Tibial nerve (tissue), 4 donors: Measurements from ENCODE around the gene WHAMM. TPM values are rescaled to one million over a fixed set of nuclear protein-coding genes. Genes with fewer than 3 reads are reported as not detected.

Source experiments
- DNase-seq, 2 donors: peaks; one replicate each; pipeline ENCODE4 v3.0.0-alpha.2; 2019; ENCODE audit warnings: low spot score in 2 of 2
- H3K27ac ChIP-seq, 4 donors: fragments of 200-600 bp; sonication (generic) in 3 of 4; one replicate each; pipeline ENCODE4 v1.5.1; 2017 to 2019; ENCODE audit warnings: mild to moderate bottlenecking in 1 of 4
- H3K27me3 ChIP-seq, 2 donors: fragments of 200-600 bp; sonication (generic) in 1 of 2; one replicate each; pipeline versions ENCODE4 v1.5.1 to v1.6.0; 2017 to 2019
- H3K36me3 ChIP-seq, 3 donors: fragments of 200-600 bp; sonication (generic); one replicate each; pipeline ENCODE4 v1.5.1; 2018 to 2019
- H3K4me1 ChIP-seq, 4 donors: fragments of 200-600 bp; sonication (generic) in 3 of 4; one replicate each; pipeline ENCODE4 v1.5.1; 2017 to 2019
- H3K4me3 ChIP-seq, 4 donors: fragments of 200-600 bp; sonication (generic) in 3 of 4; one replicate each; pipeline ENCODE4 v1.5.1; 2017 to 2019; ENCODE audit warnings: mild to moderate bottlenecking in 1 of 4, moderate library complexity in 1 of 4
- H3K9me3 ChIP-seq, 4 donors: fragments of 200-600 bp; sonication (generic) in 3 of 4; one replicate each; pipeline ENCODE4 v1.5.1; 2017 to 2019
- EP300 ChIP-seq, 2 donors: sonication (generic); formaldehyde crosslinking; IDR thresholded peaks; one replicate each; pipeline ENCODE4 v1.6.1; 2017; ENCODE audit warnings: antibody characterized with exemption in 2 of 2, mild to moderate bottlenecking in 1 of 2
- POLR2A ChIP-seq, 2 donors: fragments of 450-650 bp; IDR thresholded peaks; one replicate each; pipeline ENCODE4 v1.6.1; 2017; ENCODE audit warnings: antibody characterized with exemption in 2 of 2, mild to moderate bottlenecking in 2 of 2, moderate library complexity in 2 of 2
- WGBS, 2 donors: methylation state at CpG; one replicate each; pipeline ENCODE4 v1.1.5; 2018; 5-methylcytosine and 5-hydroxymethylcytosine counted together
- total RNA-seq, 4 donors: library from RNA; depleted of rRNA; stranded (reverse); fragments of >200 nt; gene quantifications; one replicate each; pipeline ENCODE4 v1.1.0, GENCODE V29; 2016
- TF ChIP-seq, protein P1 (sequence below), 5 experiments: fragments of 200-600 bp in 3 of 5; fragments of 450-650 bp in 2 of 5; sonication (generic) in 3 of 5; IDR thresholded peaks; one replicate each; pipeline ENCODE4 v1.5.1; 2016 to 2019; ENCODE audit warnings: antibody characterized with exemption in 5 of 5, mild to moderate bottlenecking in 3 of 5, moderate library complexity in 2 of 5

WHAMM gene
- total RNA-seq, 4 donors from 2014 or later = 11.8 to 17.4 (median 13.0) TPM

DNA sequence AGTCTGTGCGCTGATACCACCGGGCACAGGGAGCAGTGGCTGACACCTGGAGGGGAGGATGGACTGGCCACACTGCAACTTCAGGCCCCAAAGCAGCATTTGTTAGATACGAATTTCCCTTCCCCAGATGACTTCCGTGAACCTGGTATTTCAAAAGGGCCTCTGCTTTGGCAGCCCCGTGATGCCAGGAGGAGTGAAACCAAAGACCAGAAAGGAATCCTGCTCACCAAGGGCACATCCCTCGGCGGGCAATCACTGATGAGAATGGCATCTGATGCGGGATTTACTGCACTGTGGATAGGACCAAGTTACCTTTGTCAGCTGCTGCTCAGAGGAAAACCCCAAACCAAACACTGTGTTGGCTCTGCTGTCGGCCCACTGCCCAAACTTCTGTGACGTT is 65.5 kb downstream of the WHAMM start:
- DNase-seq = no peak
- TF ChIP-seq EP300 (IDR thresholded peaks at IDR 0.05) = no peak
- TF ChIP-seq, protein P1, sequence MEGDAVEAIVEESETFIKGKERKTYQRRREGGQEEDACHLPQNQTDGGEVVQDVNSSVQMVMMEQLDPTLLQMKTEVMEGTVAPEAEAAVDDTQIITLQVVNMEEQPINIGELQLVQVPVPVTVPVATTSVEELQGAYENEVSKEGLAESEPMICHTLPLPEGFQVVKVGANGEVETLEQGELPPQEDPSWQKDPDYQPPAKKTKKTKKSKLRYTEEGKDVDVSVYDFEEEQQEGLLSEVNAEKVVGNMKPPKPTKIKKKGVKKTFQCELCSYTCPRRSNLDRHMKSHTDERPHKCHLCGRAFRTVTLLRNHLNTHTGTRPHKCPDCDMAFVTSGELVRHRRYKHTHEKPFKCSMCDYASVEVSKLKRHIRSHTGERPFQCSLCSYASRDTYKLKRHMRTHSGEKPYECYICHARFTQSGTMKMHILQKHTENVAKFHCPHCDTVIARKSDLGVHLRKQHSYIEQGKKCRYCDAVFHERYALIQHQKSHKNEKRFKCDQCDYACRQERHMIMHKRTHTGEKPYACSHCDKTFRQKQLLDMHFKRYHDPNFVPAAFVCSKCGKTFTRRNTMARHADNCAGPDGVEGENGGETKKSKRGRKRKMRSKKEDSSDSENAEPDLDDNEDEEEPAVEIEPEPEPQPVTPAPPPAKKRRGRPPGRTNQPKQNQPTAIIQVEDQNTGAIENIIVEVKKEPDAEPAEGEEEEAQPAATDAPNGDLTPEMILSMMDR (IDR thresholded peaks at IDR 0.05) = no peak
- no peak for TF ChIP-seq POLR2A (IDR thresholded peaks at IDR 0.05)
- H3K27me3 ChIP-seq = no peaks in the 10 kb centered on the region
- no peak overlapping the region for H3K4me3 ChIP-seq
- peaks cover 0 to 29% (median 0%) of the 10 kb centered on the region in 3 donors for H3K36me3 ChIP-seq
- H3K27ac ChIP-seq = no peak overlapping the region
- H3K4me1 ChIP-seq = no peaks in the 10 kb centered on the region
- 91 to 94% methylated on average over 10 of the region's 10 CpGs for WGBS, 2 donors
- H3K9me3 ChIP-seq = no peaks in the 10 kb centered on the region

DNA sequence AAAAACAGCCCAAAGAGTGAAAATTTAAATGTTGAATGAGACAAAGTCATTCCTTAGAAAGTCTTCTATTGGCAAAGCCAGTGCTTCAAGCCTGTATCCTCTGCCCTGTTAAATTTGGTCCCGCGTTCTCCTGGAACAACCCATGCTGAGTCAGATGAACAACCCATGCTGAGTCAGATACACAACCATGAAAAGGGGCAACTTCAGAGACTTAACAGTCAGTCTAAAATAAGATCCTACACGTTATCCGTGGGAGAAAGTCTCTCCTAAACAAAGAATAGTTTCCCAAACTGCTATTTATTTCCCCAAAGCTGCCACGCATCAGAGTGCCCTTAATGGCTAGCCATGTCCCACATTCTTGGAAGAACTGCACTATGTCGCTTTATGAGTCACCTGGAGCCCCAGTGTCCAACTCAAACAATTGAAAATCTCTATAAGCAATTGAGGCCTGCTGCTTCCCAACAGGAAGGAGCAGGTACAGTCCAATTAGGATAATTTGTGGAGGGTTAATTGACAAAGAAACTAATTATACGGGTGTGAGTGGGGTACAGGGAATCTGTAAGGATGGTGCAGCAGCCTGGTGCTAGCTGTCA is 66.1 kb downstream of the WHAMM start:
- WGBS, 2 donors = 85 to 90% methylated on average over 7 of the region's 7 CpGs
- Histone ChIP-seq H3K36me3 (peaks cover 0 to 29% (median 0%) of the 10 kb centered on the region in 3 donors), H3K9me3 (no peaks in the 10 kb centered on the region), H3K27me3 (no peaks in the 10 kb centered on the region), H3K27ac (no peak overlapping the region), H3K4me1 (no peaks in the 10 kb centered on the region), H3K4me3 (no peak overlapping the region)
- no peak for DNase-seq
- TF ChIP-seq, protein P1 (IDR thresholded peaks at IDR 0.05) = no peak
- TF ChIP-seq POLR2A (IDR thresholded peaks at IDR 0.05) (no peak), EP300 (IDR thresholded peaks at IDR 0.05) (no peak)

DNA sequence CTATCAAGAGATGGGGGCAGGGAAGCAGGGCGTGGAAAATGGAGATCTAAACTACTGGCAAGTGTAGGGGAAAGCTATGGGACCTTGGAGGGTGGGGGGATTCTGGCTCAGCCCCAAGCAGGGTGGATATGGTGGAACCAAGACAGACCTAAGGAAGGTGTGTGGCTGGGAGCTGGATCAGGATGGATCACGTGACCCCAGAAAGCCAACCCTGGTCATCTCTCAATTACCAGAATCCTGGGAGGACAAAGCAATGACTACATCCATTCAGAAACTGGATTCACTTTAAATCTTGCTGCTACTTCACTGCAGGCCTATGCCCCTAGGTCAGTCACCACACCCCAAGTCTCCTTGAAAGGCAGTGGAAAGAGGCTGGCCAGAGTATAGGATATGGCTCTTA is 68.4 kb downstream of the WHAMM start:
- WGBS, 2 donors = 87 to 98% methylated on average over 2 of the region's 2 CpGs
- H3K9me3 ChIP-seq = no peaks in the 10 kb centered on the region
- H3K36me3 ChIP-seq = peaks cover 0 to 26% (median 0%) of the 10 kb centered on the region in 3 donors
- TF ChIP-seq EP300 (IDR thresholded peaks at IDR 0.05) (no peak), POLR2A (IDR thresholded peaks at IDR 0.05) (no peak)
- TF ChIP-seq, protein P1 (IDR thresholded peaks at IDR 0.05) = no peak
- no peak overlapping the region for H3K27ac ChIP-seq
- DNase-seq = no peak
- no peak overlapping the region for H3K4me3 ChIP-seq
- no peaks in the 10 kb centered on the region for H3K4me1 ChIP-seq
- H3K27me3 ChIP-seq = no peaks in the 10 kb centered on the region

DNA sequence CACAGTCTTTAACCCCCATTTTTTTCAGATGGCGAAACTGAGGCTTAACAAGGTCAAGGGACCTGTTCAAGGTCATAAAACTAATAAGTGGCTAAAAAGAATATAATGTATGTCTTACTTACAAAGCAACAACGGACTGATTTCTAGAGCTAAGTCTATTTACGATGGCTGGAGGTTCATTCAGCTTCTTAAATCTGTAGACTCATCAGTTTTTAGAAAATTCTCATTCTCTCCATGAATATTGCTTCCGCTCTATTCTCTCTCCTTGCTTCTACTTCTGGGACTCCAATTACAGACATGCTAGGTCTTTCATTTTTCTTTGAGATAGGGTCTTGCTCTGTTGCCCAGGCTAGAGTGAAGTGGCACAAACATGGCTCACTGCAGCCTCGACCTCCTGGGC is 68.9 kb downstream of the WHAMM start:
- Histone ChIP-seq H3K36me3 (peaks cover 0 to 22% (median 0%) of the 10 kb centered on the region in 3 donors), H3K4me1 (no peaks in the 10 kb centered on the region), H3K9me3 (no peaks in the 10 kb centered on the region), H3K4me3 (no peak overlapping the region), H3K27ac (no peak overlapping the region), H3K27me3 (no peaks in the 10 kb centered on the region)
- DNase-seq = no peak
- TF ChIP-seq POLR2A (IDR thresholded peaks at IDR 0.05) (no peak), EP300 (IDR thresholded peaks at IDR 0.05) (no peak)
- TF ChIP-seq, protein P1 (IDR thresholded peaks at IDR 0.05) = no peak
- WGBS, 2 donors = 94% methylated on average over 5 of the region's 5 CpGs

DNA sequence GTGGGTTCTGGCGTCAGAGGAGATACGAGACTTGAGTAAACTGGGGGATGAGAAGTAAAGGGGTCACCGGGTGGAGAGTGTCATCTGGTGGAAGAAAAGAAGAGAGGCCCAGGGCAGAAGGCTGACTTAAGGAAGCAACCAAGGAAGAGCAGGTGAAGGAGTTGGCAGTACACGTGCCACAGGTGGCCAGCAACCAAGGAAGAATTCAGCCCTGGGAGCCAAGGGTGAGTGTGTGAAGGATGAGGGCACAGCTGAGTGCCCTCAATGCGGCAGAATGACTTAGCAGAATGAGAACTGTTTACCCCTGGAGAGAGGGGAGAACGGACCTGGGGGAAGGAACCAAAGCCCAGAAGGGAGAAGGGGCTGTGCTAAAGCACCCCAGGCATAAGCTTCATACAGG is 71.3 kb downstream of the WHAMM start:
- TF ChIP-seq EP300 (IDR thresholded peaks at IDR 0.05) (no peak), POLR2A (IDR thresholded peaks at IDR 0.05) (no peak)
- peaks cover 0 to 3% (median 0%) of the 10 kb centered on the region in 3 donors for H3K36me3 ChIP-seq
- WGBS, 2 donors = 67 to 74% methylated on average over 6 of the region's 6 CpGs

More for the DNA sequence above, 71.3 kb downstream of the WHAMM start:
- DNase-seq = no peak
- Histone ChIP-seq H3K27me3 (no peaks in the 10 kb centered on the region), H3K27ac (no peak overlapping the region), H3K4me1 (no peaks in the 10 kb centered on the region), H3K9me3 (no peaks in the 10 kb centered on the region), H3K4me3 (no peak overlapping the region)
